CD4-positive, alpha-beta T cell treated with Interleukin-4 for 1 hour (primary cell): ENCODE measurements around the gene FBXO36.
"Not testable (repeated sequence)": the region's sequence is repeated elsewhere in the genome, so short reads cannot be mapped to it uniquely, and the experiment has no call there.

Experiments used
- DNase-seq, 2 donors: peaks; one replicate each; pipeline ENCODE4 v3.0.0-alpha.2; 2020 to 2022

Gene FBXO36

DNA sequence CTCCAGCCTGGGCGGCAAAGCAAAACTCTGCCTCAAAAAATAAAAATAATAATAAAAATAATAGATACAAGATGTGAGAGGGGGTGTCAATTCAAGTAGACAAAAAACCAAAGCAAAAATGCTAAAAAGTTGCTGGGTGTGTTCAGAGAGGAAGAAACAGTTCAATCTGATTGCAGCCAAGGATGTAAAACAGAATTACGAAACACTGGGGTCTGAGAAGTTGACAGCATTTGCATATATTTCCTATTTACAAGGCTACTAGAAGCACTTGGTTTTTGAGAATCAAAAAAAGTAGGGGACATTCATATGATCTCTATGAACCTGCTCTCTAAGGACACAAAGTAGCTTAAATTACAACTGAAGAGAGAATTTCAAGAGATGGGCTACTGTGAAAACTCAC, 8.1 kb upstream of the FBXO36 start:
- no peak for DNase-seq

DNA sequence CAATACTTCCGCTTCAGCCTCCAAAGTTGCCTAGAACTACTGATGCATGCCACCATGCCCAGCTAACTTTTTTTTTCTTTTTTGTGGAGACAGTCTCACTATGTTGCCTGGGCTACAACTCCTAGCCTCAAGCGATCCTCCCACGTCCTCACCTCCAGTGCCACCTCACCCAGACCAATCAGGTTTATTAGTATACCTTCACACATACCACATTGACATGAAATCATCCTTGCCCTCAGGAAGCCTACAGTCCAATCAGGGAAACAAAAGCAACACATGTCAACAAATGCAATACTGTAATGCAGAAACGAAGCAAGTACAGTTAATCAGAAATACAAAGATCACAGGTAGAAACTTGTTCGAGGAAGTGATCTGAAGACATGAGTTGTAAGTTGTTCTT, 4.5 kb upstream of the FBXO36 start:
- no peak for DNase-seq

DNA sequence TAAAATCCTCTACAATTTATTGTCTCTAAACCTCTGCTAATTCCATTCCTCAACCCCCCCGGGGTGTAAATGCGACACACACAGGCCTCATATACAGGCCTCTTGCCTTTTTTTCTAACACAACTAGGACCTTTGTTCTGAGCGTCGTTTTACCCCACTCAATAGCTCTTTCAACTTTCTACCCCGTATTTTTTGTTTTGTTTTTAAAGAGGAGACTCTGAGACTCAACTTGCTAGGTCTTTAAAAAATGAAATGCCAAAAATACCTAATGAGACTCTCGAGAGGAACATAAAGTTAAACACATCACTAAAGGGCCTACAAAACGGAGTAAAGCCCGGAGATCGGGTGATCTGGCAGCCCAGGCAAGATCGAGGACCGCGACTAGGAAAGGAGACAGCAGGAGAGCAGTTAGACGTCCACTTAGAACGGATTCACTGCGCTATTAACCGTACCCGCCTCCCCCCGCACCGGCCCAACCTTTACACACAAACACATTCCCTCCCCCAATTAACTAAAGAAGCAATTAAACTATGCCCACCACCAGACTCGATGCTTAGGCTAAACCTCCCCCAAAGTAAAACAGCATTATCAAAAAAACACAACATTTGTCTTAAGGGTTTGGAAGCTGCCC, 2.2 kb upstream of the FBXO36 start:
- peak; percentile 35 to 57 for DNase-seq

DNA sequence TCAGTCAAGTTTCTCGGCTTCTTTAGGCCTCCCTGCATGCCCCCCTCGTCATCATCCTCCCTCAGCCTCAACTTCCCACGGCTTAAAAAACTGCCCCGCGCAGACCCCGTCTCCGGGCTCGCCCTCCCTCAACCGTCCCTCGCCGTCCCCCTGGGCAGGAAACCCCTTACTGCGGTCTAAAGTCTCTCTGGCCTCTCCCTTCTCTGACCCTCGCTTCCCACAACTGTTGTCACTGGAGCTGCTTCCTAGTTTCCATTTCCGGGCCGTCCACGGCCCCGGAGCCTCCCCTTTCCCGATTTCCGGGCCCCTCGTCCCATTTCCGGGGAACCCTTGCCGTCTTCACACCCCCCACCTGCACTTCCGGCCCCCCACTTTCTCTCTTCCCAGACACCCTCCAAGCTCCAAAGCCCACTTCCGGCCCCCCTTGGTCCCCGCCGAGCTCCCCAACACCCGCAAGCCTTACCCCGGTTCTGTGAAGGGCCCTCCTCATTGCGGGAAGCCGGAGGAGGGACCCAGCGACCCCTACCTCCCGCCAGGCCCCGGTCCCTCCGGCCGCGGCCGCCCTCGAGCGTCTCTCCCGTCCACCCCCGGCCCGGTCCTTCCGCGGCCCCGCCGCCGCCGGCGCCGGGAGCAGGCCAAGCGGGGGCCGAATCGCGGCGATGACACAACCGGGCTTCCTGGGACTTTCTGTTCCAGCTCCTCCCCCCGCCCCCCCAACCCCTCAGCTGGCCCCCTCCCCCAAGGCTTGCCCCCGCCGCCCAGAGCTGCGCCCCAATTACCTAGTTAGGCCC, 1.0 kb upstream of the FBXO36 start:
- DNase-seq, result peak; percentile 76 to 78

DNA sequence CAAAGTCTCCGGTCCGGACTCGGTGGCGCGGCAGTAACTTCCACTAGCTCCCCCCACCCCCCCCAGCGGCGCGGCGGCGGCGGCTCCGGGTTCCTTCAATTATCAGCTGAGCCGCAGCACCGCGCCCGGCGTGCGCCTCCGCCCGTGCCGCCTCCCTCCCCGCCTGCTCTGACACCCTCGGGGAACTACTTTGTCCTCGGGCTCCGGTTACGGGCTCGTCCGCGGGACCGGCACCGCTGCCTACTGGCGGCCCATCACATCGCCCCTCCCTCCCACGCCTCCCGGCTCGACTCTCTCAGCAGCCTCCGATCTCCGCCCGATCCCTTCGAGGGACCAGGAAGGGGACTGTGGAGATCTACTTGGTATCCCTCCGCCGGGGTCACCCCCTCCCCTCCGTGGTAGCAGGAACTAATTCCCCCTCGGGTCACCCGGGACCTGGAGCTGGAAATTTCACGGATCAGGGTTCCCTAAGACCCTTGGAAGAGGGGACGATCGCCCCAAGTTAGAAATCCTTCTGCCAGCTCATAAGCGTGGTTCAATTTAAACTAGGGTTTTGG, 333 bp upstream of the FBXO36 start, which contains the start of gene TRIP12:
TSS of gene TRIP12 (minus strand) at position 118 of the 557 bp plus-strand sequence. CDS start 41,930 bp downstream, outside the sequence.
- peak; percentile 88 to 94 for DNase-seq

DNA sequence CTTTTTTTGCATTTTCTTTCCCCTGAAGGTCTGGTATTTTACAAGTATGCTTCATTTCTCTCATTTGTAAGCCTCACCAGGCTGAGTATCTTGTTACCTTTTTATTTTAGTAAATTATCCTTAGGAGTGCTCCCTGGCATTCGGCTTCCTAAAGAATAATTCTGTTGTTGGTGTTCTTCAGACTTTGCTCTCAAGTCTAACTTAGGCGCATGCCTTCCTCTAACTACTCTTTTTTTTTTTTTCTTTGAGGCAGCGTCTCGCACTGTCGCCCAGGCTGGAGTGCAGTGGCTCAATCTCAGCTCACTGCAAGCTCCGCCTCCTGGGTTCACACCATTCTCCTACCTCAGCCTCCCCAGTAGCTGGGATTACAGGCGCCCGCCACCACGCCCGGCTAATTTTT, 2.2 kb downstream of the FBXO36 start:
- DNase-seq, result not testable (repeated sequence)

DNA sequence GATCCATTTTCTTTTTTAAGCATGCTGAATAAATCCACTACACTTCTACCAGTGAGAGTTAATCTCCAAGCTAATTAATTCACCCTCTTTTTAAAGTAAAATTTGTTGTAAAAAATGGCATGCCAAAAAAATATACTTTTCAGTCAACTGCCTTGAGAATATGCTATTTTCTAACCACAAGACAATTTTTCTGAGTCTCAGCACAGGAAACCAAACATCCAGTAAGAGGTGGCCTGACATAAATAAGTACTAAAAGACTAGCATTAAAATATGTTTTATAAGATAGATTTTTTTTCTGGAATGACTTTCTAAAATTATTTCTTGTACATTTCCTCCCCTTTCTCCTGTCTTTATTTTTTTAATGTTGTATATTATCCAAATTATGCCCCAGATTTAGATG, 2.9 kb downstream of the FBXO36 start:
- DNase-seq, result no peak

DNA sequence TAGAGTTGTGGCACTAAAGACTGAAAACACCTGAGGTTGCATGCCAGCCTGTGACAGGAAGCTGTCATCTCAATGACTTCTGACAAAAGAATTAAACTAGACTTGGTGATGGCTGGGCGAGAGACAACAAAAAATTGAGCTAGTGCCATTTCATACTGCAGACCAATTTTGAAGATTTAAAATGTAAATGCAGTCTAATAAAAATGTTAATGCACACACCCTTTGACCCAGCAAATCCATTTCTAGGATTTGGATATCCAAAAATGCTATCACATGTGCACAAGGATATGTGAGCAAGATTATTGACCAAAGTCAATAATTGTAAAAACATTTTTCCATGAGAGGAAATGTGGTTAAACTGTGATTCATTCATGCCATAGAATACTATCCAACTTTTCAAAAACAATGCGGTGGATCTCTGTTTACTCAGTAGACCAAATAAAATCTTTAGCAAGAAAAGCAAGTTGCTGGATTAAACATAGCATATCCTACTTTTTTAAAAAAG, 5.6 kb downstream of the FBXO36 start:
- DNase-seq, result no peak

DNA sequence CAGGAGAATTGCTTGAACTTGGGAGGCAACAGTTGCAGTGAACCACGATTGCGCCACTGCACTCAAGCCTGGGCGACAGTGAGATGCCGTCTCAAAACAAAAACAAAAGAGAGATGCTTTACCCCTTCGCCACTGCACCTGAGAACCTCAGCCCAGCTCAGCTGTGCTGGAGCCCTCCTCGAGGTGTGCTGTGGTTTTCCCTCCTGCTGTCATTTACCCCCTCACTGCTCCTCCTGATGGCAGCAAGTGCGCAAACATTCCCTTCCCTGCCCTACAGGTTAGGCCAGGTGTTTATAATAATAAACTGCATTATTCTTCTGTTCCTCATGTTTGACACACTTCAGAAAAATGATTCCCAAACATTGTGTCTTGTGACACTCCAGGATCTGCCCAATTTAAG, 8.4 kb downstream of the FBXO36 start:
- DNase-seq, result no peak

DNA sequence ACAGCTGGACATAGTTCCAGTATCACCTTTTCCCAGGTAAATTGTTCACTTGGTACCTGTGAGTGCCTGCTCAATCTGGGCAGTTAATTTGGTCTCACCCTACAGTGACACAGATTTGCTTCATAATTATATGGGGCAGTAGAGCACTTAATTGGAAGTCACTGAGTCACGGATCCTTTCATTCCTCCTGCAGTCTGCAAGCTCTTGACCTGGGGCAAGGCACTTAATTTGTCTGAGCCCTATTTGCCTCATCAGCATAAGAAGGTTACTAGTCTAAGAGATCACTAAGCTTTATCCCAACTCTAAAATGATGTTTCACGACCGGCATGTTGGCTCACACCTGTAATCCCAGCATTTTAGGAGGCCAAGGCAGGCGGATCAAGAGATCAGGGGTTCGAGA, 8.9 kb downstream of the FBXO36 start:
- DNase-seq, result no peak

DNA sequence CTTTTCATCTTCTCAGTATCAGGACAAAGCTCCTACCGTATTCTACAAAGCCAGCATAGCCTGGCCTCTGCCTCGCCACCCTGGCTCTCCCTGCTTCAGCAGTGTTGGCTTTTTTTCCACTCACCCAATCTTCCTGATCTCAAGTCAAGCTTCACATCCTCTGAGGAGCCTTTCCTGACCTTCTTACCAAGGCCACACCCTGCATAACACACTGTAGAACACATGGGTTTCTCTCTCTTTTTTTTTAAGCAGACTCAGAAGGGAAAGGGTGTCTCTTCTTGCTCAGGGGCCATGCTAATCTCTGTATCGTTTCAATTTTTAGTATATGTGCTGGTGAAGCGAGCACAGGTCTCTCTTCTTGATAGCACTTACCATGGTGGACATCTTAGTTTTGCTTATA, 15.2 kb downstream of the FBXO36 start:
- no peak for DNase-seq

DNA sequence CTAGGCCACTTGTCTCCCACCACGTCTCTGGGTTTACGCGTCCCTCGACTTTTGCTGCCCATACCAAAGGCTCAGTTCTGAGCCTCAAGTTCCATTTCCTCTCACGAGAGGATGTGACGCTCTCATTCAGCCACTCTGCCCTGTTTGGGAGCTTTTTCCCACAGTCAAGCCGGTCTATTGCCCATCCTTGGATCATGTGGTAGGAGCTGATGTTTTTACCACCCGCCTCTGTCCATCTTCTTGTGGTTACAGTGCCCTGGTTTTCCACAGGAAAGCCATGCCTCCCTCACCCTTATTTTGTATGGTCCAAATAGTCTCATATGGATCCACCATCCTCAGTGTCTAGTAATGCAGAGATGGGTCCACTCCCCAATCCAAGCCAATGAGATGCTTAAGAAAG, 20.4 kb downstream of the FBXO36 start:
- DNase-seq, result no peak

DNA sequence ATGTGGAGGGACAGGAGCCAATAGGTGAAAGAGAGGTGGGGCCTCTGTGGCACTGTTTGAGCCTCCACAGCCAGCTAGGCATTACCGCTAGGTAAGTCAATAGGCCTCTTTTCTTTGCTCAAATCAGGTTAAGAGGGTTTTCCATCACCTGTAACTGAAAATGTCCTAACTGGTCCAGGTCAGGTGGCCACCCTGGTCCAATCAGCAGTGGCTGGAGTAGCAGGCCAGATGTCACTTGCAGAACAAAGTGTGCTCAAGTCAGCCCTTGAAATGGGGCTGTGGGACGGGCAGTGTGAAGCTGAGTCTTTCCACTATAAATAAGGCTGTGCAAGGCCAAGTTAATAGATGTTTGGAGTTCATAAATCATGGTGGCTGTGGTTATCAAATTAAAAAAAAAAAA, 20.9 kb downstream of the FBXO36 start:
- no peak for DNase-seq

DNA sequence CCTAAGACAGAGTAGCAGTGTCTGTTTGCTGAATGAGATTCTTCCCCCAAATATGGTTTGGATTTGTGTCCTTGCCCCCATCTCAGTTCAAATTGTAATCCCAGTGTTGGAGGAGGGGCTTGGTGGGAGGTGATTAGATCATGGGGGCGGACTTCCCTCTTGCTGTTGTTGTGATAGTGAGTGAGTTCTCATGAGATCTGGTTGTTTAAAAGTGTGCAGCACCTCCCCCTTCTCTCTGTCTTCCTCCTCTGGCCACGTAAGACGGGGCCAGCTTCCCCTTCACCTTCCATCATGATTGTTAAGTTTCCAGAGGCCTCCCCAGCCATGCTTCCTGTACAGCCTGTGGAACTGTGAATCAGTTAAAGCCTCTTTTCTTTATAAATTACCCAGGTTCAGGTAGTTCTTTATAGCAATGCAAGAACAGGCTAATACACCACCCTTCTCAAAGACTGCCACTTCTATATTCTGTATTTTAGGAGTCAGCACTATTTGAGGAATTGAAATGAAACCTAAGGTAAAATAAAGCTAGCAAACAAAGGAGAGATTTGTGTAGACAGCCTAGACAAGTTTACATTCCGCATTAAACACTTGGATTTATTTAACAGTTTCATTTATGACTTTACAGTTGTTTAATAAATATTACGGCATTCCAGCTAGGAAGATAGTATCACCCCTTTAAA, 21.6 kb downstream of the FBXO36 start:
- DNase-seq, result no peak

DNA sequence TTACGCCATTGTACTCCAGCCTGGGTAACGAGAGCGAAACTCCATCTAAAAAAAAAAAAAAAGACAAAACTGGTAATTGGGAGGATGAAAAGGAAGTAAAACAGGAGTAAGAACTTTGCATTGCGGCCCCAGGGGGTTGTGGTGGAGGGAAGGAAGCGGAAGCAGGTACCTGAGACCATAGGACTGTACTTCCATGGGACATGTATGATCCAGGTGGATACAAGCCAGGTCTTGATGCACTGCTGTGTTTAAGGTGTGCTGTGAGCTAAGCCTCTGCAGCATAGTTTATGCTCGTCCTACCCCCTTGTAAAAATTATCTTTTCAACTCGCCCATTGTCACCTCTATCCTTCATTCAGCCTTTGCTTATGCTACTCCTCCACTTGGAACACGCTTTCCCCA, 23.7 kb downstream of the FBXO36 start:
- DNase-seq, result no peak

DNA sequence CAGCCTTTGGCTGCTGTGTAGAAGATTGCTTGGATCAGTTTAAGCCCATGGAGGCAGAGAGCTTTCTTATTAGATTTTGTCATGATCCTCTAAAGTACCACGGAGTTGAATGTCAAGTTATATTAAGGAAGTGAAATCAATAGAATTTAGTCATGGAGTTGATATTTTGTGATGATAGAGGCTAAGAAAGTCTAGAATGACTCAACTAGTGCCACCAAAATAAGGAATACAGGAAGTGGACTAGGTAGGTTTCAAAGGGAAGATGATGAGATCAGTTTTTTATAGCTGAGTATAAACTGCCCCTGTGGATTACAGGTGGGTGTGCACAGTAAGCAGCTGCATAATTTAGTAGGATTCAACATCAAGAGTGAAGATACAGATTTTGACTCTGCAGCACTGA, 25.2 kb downstream of the FBXO36 start:
- DNase-seq, result no peak

DNA sequence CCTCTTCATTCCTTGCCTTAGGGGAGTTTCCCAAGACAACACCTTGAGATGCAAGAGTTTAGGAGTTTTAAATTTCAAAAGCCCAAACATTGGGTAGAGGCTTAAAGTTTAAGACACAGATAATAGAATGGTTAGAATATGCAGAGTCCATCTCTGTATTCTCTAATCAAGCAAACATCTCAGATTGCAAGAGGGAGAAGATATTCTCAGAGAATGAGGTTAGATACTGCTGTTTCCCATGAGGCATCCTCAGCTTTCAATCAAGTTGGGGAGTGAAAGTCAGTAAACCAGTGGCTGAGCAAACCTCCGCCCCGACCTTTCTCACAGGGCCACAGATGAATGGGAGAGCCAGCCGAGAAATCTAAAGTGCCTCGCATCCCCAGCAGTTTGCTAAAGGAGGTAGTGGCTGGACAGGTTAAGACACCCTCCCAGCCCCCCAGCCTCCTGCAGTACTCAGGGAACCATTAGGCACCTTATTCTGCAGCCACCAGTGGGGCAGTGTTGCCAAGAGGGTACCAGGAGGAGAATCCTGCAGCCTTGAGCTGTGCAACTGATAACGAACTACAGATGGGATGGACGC, 30.0 kb downstream of the FBXO36 start:
- DNase-seq, result no peak

DNA sequence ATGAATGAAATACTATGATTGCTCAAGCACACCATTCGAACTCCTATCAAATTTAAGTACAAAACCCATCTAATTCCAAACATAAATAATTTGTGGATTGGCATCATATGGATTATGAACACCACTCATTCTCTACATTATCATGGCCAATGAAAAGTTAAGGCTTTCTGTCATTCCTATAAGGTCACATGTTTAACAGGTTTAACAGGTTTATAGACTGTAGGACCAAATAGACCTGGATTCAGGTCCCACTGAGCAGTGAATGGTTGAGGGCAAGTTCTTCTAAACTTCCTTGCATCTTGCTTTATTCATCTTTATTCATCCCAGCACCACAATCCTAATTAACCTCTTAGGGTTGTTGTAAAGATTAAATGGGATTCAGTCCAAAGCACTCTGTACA, 33.4 kb downstream of the FBXO36 start:
- no peak for DNase-seq

DNA sequence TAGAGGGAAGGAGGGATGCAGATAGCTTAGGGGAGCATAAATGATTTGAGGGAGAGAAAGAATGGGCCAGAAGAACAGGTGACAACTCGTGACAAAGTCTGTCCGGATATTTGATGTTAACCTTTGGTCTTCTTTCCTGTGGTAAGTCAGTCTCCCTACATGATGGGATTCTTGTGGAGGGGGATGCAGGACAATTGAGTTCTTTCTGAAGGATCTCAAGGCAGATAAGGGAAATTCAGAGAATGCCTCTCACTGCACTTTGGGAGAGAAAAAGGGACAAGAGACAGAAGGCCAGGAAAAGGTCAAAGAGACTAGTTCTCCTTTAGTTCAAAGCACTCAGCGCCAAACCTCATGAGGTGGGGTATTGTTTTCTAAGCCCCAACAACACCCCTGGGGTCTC, 34.2 kb downstream of the FBXO36 start:
- DNase-seq, result no peak

DNA sequence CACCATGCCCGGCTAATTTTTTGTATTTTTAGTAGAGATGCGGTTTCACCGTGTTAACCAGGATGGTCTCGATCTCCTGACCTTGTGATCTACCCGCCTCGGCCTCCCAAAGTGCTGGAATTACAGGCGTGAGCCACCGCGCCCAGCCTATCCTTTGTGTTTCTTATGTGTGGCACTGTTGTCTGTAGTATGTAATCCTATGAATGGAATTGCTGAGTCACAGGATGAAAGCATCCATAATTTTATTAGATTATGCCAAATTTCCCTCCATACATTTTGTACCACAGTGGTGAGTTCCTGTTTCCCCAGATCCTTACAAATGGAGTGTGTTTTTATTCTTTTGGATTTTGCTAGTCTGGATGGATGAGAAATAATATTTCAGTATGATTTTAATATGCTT, 41.3 kb downstream of the FBXO36 start:
- not testable (repeated sequence) for DNase-seq

DNA sequence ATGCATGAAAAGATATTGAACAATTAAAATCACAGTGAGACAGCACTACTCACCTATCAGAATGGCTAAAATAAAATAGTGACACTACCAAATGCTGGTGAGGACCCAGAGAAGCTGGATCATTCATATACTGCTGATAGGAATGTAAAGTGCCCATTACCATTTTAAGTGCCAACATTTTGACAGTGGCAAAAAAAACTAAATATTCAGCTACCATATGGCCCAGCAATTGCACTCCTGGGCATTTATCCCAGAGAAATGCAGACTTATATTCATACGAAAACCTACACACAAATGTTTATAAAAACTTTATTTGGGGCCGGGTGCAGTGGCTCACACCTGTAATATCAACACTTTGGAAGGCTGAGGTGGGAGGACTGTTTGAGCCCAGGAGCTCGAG, 47.6 kb downstream of the FBXO36 start:
- no peak for DNase-seq

DNA sequence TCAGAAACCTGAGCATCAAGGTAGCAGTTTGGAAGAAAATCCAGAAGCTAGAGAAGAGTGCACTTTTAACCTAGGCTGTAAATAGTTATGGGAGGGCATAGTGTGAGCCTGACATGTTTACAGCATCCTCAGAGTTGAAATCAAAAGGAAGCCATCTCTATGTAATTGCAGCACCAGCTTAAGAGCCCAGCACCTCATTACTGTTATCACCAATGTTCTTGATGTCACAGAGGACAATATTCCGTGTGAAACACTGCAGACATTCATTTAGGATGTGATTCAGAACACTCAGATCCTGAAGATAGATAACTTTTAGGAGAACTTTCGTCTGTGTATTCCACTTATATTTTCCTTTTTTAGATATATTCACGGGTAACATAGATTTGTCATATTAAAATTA, 48.1 kb downstream of the FBXO36 start:
- no peak for DNase-seq

DNA sequence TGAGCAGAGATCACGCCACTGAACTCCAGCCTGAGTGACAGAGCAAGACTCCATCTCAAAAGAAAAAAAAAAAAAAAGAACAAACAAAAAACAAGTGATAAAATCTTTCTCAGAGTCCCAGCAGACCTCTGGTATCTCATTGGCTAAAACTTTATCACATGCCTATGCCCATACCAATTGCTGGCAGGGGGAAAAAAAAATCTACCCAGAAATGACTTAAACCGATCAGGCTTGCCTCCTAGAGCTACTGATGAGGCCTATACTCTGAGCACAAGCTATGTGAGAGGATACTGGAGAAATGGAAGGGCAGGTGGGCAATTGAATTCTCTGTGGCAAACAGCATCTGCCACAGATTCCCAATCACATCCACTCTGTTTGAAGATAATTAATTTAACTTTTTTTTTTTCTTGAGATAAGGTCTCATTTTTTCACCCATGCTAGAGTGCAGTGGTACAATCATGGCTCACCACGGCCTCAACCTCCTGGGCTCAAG, 49.0 kb downstream of the FBXO36 start:
- no peak for DNase-seq
